ENCODE data around the gene C22orf39. TPM values are rescaled to one million over a fixed set of nuclear protein-coding genes. Genes with fewer than 3 reads are reported as not detected.

Gene C22orf39
- total RNA-seq, 1 experiment from 2014 or later, result 22.2 TPM

DNA sequence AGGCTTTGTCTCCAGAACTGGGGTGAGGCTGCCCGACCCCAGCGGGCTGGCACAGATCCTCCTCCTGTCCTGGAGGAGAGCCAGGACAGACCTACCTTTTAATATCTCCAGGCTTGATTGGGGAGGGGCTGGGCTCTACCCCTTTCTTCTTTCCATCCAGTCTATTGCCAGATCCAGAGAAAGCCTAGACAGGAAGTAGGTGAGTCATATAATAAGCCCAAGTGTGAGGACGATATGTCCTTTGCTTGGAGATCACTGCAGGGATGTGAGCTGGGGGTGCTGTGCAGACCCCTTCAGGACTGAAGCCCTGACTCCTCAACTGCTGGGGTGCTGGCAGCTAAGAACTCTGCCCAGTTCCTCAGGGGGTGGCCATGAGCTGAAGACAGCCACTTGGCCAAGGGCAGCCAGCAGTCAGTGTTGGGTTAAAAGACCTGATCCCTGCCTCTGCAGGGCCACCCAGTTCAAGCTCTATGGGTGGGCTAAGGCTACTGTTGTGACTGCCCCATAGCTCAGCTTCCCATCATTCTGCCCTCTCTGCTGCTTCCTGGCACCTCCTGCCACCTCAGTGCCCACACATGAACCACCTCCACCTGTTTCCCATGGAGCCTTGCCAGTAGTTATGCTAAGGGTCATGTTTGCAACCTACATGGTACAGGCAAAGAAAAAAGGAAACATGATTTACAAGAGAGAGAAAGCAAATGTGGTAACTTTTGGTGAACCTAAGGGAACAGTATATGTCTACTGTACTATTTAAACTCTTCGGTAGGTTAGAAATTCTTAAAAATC is 8.3 kb upstream of the C22orf39 start:
- H3K27ac Mint-ChIP-seq (ENCODE audit: low read depth, unreplicated experiment), result no peak overlapping the region

DNA sequence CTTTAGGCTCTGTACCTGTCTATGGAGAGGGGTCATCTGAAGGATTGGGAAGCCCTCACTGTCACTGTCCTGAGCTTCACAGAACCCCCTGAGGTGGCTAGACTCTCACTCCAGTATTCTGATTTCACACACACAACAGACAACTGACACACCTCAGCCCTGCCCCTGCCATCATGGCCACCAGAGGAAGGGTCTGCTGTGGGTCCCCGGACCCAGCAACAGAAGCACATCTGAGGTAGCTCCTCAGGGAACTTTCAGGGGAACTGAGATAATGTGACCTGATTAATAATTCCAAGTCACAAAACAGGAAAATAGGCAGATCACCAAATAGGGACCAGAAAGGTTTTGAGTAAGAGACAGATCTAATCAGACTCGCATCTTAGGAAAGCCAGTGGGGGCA is 7.5 kb upstream of the C22orf39 start:
- no peak overlapping the region for H3K4me3 Mint-ChIP-seq (ENCODE audit: unreplicated experiment)
- no peak for DNase-seq (ENCODE audit: unreplicated experiment)
- TF ChIP-seq, protein P1, sequence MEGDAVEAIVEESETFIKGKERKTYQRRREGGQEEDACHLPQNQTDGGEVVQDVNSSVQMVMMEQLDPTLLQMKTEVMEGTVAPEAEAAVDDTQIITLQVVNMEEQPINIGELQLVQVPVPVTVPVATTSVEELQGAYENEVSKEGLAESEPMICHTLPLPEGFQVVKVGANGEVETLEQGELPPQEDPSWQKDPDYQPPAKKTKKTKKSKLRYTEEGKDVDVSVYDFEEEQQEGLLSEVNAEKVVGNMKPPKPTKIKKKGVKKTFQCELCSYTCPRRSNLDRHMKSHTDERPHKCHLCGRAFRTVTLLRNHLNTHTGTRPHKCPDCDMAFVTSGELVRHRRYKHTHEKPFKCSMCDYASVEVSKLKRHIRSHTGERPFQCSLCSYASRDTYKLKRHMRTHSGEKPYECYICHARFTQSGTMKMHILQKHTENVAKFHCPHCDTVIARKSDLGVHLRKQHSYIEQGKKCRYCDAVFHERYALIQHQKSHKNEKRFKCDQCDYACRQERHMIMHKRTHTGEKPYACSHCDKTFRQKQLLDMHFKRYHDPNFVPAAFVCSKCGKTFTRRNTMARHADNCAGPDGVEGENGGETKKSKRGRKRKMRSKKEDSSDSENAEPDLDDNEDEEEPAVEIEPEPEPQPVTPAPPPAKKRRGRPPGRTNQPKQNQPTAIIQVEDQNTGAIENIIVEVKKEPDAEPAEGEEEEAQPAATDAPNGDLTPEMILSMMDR (IDR thresholded peaks at IDR 0.05; ENCODE audit: unreplicated experiment), result no peak
- BruUV-seq (replicated peaks), result no TSS peak
- CTCF ChIA-PET, result no interaction called here
- H3K27ac Mint-ChIP-seq (ENCODE audit: low read depth, unreplicated experiment), result no peak overlapping the region
- POLR2A ChIA-PET, result interaction anchor here (1.3 kb wide), 1 partner anchor 8 kb away, joined by 4 read pairs; no protein-coding TSS in a partner anchor
- H3K4me1 Mint-ChIP-seq (ENCODE audit: insufficient read depth, unreplicated experiment), result peaks cover 9% of the 10 kb centered on the region
- H3K36me3 Mint-ChIP-seq (ENCODE audit: insufficient read depth, unreplicated experiment), result peaks cover 72% of the 10 kb centered on the region
- H3K27me3 Mint-ChIP-seq (ENCODE audit: insufficient read depth, unreplicated experiment), result no peaks in the 10 kb centered on the region
- intact Hi-C loops (cut with micrococcal nuclease), result no loop called here
- no peaks in the 10 kb centered on the region for H3K9me3 Mint-ChIP-seq (ENCODE audit: unreplicated experiment)

More for the DNA sequence above, 8.3 kb upstream of the C22orf39 start:
- peak; percentile 39 for DNase-seq (ENCODE audit: unreplicated experiment)
- TF ChIP-seq, protein P1 (IDR thresholded peaks at IDR 0.05; ENCODE audit: unreplicated experiment), result no peak
- ChIA-PET POLR2A (interaction anchor here (0.9 to 1.3 kb wide), 2 partner anchors 9 to 24 kb away, joined by 3 to 4 read pairs; partner anchors contain the start of gene CDC45), CTCF (interaction anchor here (0.6 kb wide), 2 partner anchors 9 to 1020 kb away, joined by 3 to 6 read pairs; no protein-coding TSS in a partner anchor)
- peaks cover 72% of the 10 kb centered on the region for H3K36me3 Mint-ChIP-seq (ENCODE audit: insufficient read depth, unreplicated experiment)
- H3K27me3 Mint-ChIP-seq (ENCODE audit: insufficient read depth, unreplicated experiment), result no peaks in the 10 kb centered on the region
- no TSS peak for BruUV-seq (replicated peaks)
- intact Hi-C loops (cut with micrococcal nuclease), result no loop called here
- peaks cover 9% of the 10 kb centered on the region for H3K4me1 Mint-ChIP-seq (ENCODE audit: insufficient read depth, unreplicated experiment)
- H3K9me3 Mint-ChIP-seq (ENCODE audit: unreplicated experiment), result no peaks in the 10 kb centered on the region
- no peak overlapping the region for H3K4me3 Mint-ChIP-seq (ENCODE audit: unreplicated experiment)

DNA sequence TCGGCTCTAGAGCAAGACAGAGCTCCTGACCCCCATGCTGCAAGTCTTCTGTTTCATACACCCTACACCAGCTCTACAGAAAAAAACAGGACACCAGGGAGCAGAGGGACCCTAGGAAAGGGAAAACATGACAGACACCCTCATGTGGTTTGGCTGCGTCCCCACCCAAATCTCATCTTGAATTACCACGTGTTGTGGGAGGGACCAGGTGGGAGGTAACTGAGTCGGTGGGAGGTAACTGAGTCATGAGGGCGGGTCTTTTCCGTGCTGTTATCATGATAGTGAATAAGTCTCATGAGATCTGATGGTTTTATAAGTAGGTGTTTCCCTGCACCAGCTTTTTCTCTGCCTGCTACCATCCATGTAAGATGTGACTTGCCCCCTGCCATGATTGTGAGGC is 6.6 kb upstream of the C22orf39 start:
- TF ChIP-seq, protein P1 (IDR thresholded peaks at IDR 0.05; ENCODE audit: unreplicated experiment), result no peak
- Mint-ChIP-seq H3K27ac (ENCODE audit: low read depth, unreplicated experiment) (no peak overlapping the region), H3K4me3 (ENCODE audit: unreplicated experiment) (no peak overlapping the region), H3K9me3 (ENCODE audit: unreplicated experiment) (no peaks in the 10 kb centered on the region), H3K27me3 (ENCODE audit: insufficient read depth, unreplicated experiment) (no peaks in the 10 kb centered on the region), H3K36me3 (ENCODE audit: insufficient read depth, unreplicated experiment) (peaks cover 67% of the 10 kb centered on the region), H3K4me1 (ENCODE audit: insufficient read depth, unreplicated experiment) (peaks cover 9% of the 10 kb centered on the region)
- ChIA-PET POLR2A (no interaction called here), CTCF (no interaction called here)
- BruUV-seq (replicated peaks), result no TSS peak
- intact Hi-C loops (cut with micrococcal nuclease), result no loop called here
- no peak for DNase-seq (ENCODE audit: unreplicated experiment)

DNA sequence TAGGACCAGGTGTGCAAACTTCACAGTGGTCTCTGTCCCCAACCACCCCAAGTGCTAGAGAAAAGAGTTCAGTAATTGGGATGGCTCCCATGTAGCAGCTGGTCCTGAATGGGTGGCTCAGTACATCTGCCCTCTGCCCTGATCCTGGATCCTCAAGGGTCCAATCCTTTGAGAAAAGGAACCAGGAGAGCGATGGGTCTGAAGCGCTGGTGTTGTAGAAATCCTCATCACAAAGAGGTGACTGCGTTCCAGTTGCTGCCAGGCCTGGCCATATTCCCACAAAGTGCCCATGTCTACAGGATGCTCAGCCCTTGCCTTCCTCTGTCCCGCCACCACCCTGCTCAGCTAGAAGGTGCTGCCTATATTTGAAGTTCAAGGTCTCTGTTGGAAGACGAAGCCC is 6.2 kb upstream of the C22orf39 start:
- Mint-ChIP-seq H3K9me3 (ENCODE audit: unreplicated experiment) (no peaks in the 10 kb centered on the region), H3K4me1 (ENCODE audit: insufficient read depth, unreplicated experiment) (peaks cover 9% of the 10 kb centered on the region), H3K27ac (ENCODE audit: low read depth, unreplicated experiment) (no peak overlapping the region), H3K4me3 (ENCODE audit: unreplicated experiment) (no peak overlapping the region), H3K36me3 (ENCODE audit: insufficient read depth, unreplicated experiment) (peaks cover 67% of the 10 kb centered on the region), H3K27me3 (ENCODE audit: insufficient read depth, unreplicated experiment) (no peaks in the 10 kb centered on the region)
- CTCF ChIA-PET, result interaction anchor here (0.6 kb wide), 1 partner anchor 295 kb away, joined by 3 read pairs; no protein-coding TSS in a partner anchor
- TF ChIP-seq, protein P1 (IDR thresholded peaks at IDR 0.05; ENCODE audit: unreplicated experiment), result no peak
- DNase-seq (ENCODE audit: unreplicated experiment), result no peak
- BruUV-seq (replicated peaks), result no TSS peak
- intact Hi-C loops (cut with micrococcal nuclease), result no loop called here
- POLR2A ChIA-PET, result interaction anchor here (1.6 kb wide), 1 partner anchor 11 kb away, joined by 4 read pairs; no protein-coding TSS in a partner anchor
